HG03469 (cell line): Measurements from ENCODE around the gene GAK.
"Not testable (repeated sequence)": the region's sequence is repeated elsewhere in the genome, so short reads cannot be mapped to it uniquely, and the experiment has no call there.

Experiments
- ATAC-seq: cut with Tn5 transposase; IDR thresholded peaks from one replicate; pipeline ENCODE4 v1.9.1; 2021; ENCODE audit warnings: mild to moderate bottlenecking, moderate library complexity, moderate number of reproducible peaks; ENCODE audit not compliant: unreplicated experiment

GAK gene

GRCh38 chr4:929096-929765 lies 2.9 kb downstream of the GAK start:
- ATAC-seq, result no peak

DNA sequence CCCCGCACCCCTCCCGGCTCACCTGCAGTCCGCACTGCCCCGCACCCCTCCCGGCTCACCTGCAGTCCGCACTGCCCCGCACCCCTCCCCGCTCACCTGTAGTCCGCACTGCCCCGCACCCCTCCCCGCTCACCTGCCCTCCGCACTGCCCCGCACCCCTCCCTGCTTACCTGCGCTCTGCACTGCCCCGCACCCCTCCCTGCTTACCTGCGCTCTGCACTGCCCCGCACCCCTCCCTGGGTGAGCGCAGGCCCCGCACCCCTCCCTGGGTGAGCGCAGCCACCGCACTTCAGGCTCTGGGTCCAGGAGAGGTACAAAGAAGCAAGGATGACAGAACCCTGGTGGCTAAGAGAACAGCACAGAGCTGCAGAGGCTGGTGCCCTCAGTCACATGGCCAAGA lies 4.5 kb downstream of the GAK start:
- not testable (repeated sequence) for ATAC-seq

GRCh38 chr4:926538-926937 lies 5.6 kb downstream of the GAK start:
- ATAC-seq, result no peak

- ATAC-seq, result no peak
Measured at GRCh38 chr4:925771-926500, 6.2 kb downstream of the GAK start.

GRCh38 chr4:925171-925570 lies 6.9 kb downstream of the GAK start:
- no peak for ATAC-seq

DNA sequence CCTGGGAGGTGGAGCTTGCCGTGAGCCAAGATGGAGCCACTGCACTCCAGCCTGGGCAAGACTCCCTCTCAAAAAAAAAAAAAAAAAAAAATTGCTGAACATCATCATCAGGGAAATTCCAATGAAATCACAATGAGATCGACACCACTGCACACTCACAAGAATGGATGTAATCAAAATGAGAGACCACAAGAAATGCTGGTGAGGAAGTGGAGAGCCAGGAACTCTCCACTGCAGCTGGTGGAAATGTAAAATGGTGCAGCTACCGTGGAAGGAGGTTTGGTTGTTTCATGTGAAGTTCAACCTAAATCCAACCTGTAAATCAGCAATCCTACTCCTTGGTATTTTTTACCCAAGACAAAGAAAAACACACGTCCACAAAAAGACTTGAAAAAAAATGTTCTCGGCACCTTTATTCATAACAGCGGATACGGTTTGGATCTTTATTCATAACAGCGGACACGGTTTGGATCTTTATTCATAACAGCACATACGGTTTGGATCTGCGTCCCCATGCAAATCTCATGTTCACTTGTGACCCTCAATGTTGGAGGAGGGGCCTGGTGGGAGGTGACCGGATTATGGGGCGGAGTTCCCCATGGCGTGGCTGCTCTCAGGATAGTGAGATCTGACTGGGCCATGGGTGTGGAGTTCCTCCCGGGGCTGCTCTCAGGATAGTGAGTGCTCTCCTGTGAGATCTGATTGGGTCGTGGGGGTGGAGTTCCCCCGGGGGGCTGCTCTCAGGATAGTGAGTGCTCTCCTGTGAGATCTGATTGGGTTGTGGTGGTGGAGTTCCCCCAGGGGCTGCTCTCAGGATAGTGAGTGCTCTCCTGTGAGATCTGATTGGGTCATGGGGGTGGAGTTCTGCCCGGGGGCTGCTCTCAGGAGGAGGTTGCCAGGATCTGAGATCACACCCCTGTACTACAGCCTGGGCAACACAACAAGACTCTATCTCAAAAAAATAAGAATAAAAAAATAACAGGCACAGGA lies 7.7 kb downstream of the GAK start:
- ATAC-seq, result no peak

- no peak for ATAC-seq
Measured at GRCh38 chr4:921830-922331, 10.2 kb downstream of the GAK start.

DNA sequence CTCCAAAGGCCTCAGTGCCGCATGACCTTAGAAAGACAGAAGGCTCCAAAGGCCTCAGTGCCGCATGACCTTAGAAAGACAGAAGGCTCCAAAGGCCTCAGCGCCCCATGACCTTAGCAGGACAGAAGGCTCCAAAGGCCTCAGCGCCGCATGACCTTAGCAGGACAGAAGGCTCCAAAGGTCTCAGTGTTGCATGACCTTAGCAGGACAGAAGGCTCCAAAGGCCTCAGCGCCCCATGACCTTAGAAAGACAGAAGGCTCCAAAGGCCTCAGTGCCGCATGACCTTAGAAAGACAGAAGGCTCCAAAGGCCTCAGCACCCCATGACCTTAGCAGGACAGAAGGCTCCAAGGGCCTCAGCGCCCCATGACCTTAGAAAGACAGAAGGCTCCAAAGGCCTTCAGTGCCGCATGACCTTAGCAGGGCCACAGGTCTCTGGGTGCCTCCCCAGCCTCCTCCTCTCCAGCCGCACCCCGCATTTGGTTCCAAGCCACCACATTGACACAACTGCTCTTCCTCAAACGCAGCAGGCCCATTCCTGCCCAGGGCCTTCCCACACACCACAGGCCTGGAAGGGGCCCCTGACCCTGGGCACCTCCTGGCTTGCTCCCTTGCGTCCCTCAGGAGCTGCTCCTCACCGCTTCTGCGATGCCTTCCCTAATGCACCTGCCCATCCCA lies 13.0 kb downstream of the GAK start:
- not testable (repeated sequence) for ATAC-seq

- ATAC-seq, result not testable (repeated sequence)
Measured at GRCh38 chr4:918591-918990, 13.5 kb downstream of the GAK start.

GRCh38 chr4:917992-918391 lies 14.1 kb downstream of the GAK start:
- ATAC-seq, result no peak

- no peak for ATAC-seq
Measured at GRCh38 chr4:917466-917865, 14.7 kb downstream of the GAK start.

DNA sequence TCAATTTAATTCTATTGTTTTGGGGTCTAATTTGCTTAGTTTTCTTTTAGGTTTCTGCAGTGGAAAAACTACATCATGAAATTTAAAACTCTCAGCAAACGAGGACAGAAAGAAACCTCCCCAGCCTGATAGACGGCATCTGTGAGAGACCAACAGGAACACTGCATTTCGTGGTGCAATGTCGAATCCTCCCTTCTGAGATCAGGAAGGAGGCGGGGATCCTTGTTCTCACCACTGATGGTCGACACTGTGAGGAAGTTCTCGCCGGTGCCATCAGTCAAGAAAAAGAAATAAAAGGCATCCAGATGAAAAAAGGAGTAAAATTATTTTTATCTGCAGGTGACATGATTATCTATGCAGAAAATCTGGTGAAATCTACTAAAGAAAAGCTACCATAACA lies 16.5 kb downstream of the GAK start:
- no peak for ATAC-seq

- no peak for ATAC-seq
Measured at GRCh38 chr4:915041-915474, 17.1 kb downstream of the GAK start.

- ATAC-seq, result no peak
Measured at GRCh38 chr4:914531-914930, 17.6 kb downstream of the GAK start.

DNA sequence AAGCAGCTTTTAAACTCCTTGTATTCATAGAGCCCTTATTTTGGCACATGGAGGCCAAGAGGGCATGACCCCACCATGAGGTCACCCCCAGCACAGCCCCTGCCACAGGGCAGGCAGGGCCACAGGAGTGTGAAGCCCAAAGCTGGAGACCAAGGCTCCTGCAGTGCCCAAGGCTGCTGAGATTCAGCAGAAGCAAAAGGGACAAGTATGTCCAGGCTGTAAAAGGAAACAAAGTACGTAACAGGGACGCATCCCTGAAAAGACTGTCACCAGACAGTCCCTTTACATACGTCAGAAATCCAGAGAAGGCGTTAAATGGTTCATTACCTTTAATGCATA lies 18.9 kb downstream of the GAK start:
- ATAC-seq, result no peak

GRCh38 chr4:912548-913279 lies 19.4 kb downstream of the GAK start:
- ATAC-seq, result no peak

DNA sequence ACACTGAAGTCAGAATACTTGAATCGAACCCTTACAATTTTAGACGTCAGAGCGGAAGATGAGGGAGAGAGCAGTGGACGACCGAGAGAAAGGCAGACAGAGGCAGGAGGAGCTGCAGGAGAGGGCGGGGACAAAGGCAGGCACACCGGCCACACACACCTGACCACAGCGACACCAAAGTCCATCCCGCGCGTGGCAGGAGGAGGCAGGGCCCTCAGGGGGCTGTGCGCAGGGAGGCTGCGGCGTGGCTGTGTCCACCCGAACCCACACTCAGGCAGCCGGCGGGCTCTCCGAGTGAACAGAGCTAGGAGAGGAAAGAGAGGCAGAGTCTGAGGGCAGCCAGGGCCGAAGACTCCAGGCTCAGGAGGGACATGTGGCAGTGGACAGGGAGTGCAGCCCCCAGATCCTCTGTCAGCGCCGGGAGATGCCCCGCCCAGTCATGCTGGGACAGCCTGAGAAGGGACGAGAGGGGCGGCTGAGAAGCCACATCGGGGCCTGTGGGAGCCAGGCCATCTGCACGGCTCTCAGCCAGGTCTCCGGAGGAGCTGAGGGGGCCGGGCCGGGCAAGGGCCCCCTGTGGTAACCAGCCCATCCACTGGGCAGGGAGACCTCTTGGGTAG lies 20.1 kb downstream of the GAK start:
- no peak for ATAC-seq

DNA sequence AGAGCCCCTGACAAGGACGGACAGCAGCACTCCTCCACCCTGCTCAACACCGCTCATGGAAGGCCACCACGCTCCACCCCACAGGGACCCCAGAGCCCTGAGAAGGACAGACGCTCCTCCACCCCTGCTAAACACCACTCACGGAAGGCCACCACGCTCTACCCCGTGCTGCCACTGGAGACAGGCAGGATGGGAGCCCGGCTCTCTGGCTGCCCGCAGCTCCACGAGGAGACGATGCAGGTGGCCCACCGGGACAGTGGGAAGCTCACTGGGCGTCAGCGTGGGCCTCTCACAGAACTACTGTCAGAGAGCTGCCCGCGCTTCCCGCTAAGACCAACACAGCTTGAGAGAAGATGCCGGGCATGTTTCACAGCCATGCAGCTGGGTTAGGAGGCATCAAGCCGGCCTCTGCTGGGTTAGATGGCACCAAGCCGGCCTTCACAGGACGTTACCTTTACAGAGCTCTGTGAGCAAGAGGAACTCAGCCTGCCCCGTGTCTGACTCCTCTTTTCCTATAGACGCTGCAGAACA lies 20.8 kb downstream of the GAK start:
- ATAC-seq, result no peak

- no peak for ATAC-seq
Measured at GRCh38 chr4:910366-911091, 21.6 kb downstream of the GAK start.
